ENCODE data around the gene NFATC1.

- TF ChIP-seq EZH2 (IDR thresholded peaks at IDR 0.05; ENCODE audit: insufficient read depth, poor library complexity, severe bottlenecking) (no peak), EZH2phosphoT487 (IDR thresholded peaks at IDR 0.05; ENCODE audit: insufficient read depth, low read depth) (no peak)
These were observed 120.8 kb downstream of the NFATC1 start for GRCh38 chr18:79516441-79516931.
